GM12878 (cell line): ENCODE measurements around the gene CD84. TPM values are rescaled to one million over a fixed set of nuclear protein-coding genes. Genes with fewer than 3 reads are reported as not detected.

Source experiments
- BCL11A ChIP-seq: IDR thresholded peaks from 2 replicates; pipeline ENCODE4 v1.6.1; 2011; ENCODE audit warnings: low read depth, low read length
- BHLHE40 ChIP-seq, 2 experiments: fragments of 450-650 bp in 1 of 2; IDR thresholded peaks; 2 replicates each; pipeline ENCODE4 v1.6.1; 2011 to 2017; ENCODE audit warnings: low read depth in 2 of 2, borderline replicate concordance in 1 of 2, improper control_type of control experiment in 1 of 2, low read length in 1 of 2, mild to moderate bottlenecking in 1 of 2
- GABPA ChIP-seq: IDR thresholded peaks from 2 replicates; pipeline ENCODE4 v1.6.1; 2014; ENCODE audit warnings: antibody characterized with exemption, low read depth, mild to moderate bottlenecking, inconsistent platforms
- HCFC1 ChIP-seq: fragments of 150-350 bp; IDR thresholded peaks from 2 replicates; pipeline ENCODE4 v1.6.1; 2014; ENCODE audit warnings: low read length
- MLLT1 ChIP-seq: fragments of 450-650 bp; IDR thresholded peaks from 2 replicates; pipeline ENCODE4 v1.6.1; 2016; ENCODE audit warnings: mild to moderate bottlenecking
- MTA2 ChIP-seq: fragments of 450-650 bp; IDR thresholded peaks from 2 replicates; pipeline ENCODE4 v1.6.1; 2016; ENCODE audit warnings: low read depth, mild to moderate bottlenecking, moderate library complexity
- NFYA ChIP-seq: IDR thresholded peaks from 2 replicates; pipeline ENCODE4 v1.6.1; 2011; ENCODE audit warnings: low read depth, mild to moderate bottlenecking, low read length, improper control_type of control experiment, borderline replicate concordance
- NFYB ChIP-seq: IDR thresholded peaks from 2 replicates; pipeline ENCODE4 v1.6.1; 2011; ENCODE audit warnings: low read depth, mild to moderate bottlenecking, low read length, improper control_type of control experiment, moderate library complexity; ENCODE audit not compliant: insufficient read depth
- PBX3 ChIP-seq: IDR thresholded peaks from 2 replicates; pipeline ENCODE4 v1.6.1; 2011; ENCODE audit warnings: mild to moderate bottlenecking, low read depth, low read length, moderate library complexity; ENCODE audit not compliant: insufficient replicate concordance
- PML ChIP-seq: IDR thresholded peaks from 2 replicates; pipeline ENCODE4 v1.6.1; 2012; ENCODE audit warnings: low read length, inconsistent platforms
- POLR2A ChIP-seq: IDR thresholded peaks from 2 replicates; pipeline ENCODE4 v1.6.1; 2011; ENCODE audit warnings: low read depth, mild to moderate bottlenecking, low read length
- POLR2AphosphoS2 ChIP-seq: IDR thresholded peaks from 2 replicates; pipeline ENCODE4 v1.6.1; 2011; ENCODE audit warnings: low read depth, mild to moderate bottlenecking, low read length, improper control_type of control experiment, moderate library complexity
- REST ChIP-seq: IDR thresholded peaks from 2 replicates; pipeline ENCODE4 v1.6.1; 2012; ENCODE audit warnings: mild to moderate bottlenecking, low read depth, low read length
- SKIL ChIP-seq: fragments of 450-650 bp; IDR thresholded peaks from 2 replicates; pipeline ENCODE4 v1.6.1; 2017; ENCODE audit warnings: mild to moderate bottlenecking, low read depth, inconsistent platforms; ENCODE audit not compliant: poor library complexity, severe bottlenecking
- TAF1 ChIP-seq: IDR thresholded peaks from 2 replicates; pipeline ENCODE4 v1.6.1; 2011; ENCODE audit warnings: mild to moderate bottlenecking, low read depth, low read length, borderline replicate concordance
- ZNF274 ChIP-seq: IDR thresholded peaks from one replicate; pipeline ENCODE4 v1.8.0; 2011; ENCODE audit not compliant: insufficient read length, insufficient read depth
- polyA plus RNA-seq, 11 experiments: library from polyadenylated mRNA; depleted of rRNA in 4 of 11; unstranded in 6 of 11; stranded (reverse) in 5 of 11; fragments of >200 nt; fragmentation: Nextera tagmentation in 4 of 11; fragmentation: Illumina TruSeq in 1 of 11; extraction: Ambion mirVana in 4 of 11; extraction: Trizol in 1 of 11; gene quantifications; 1 replicate in 1 of 11; 2 replicates in 10 of 11; pipeline versions ENCODE4 v1.2.1 to v1.2.3, GENCODE V29; 2011 to 2016; ENCODE audit warnings: inconsistent platforms in 2 of 11, missing spikeins in 2 of 11, low read depth in 1 of 11
- total RNA-seq, 4 experiments: library from RNA; depleted of rRNA in 3 of 4; stranded (reverse); fragments of >200 nt in 3 of 4; fragmentation: Illumina TruSeq in 1 of 4; extraction: Trizol in 1 of 4; gene quantifications; 2 replicates each; pipeline versions ENCODE4 v1.2.1 to v1.2.3, GENCODE V29; 2013 to 2021
- TF ChIP-seq, protein P1 (sequence below): IDR thresholded peaks from 2 replicates; pipeline ENCODE4 v1.6.1; 2012; ENCODE audit warnings: low read depth, low read length, improper control_type of control experiment
- TF ChIP-seq, protein P2 (sequence below): fragments of 450-650 bp; IDR thresholded peaks from 2 replicates; pipeline ENCODE4 v1.6.1; 2017; ENCODE audit warnings: borderline replicate concordance

Gene CD84
- total and polyA plus RNA-seq, 10 of the 15 experiments (the other 5 are each of a cell fraction or from before 2014, with no cell fraction given), result 3.4 to 20.3 (median 11.7) TPM

- no peak for TF ChIP-seq SKIL
- TF ChIP-seq BHLHE40 (IDR thresholded peaks at IDR 0.05; ENCODE audit: borderline replicate concordance in 1 of 2, low read depth in 2 of 2, low read length in 1 of 2), result peak in 1 of 2 experiments; percentile 4; a peak in 1 of 4 replicates
- TF ChIP-seq NFYA, result no peak
- TF ChIP-seq, protein P1, sequence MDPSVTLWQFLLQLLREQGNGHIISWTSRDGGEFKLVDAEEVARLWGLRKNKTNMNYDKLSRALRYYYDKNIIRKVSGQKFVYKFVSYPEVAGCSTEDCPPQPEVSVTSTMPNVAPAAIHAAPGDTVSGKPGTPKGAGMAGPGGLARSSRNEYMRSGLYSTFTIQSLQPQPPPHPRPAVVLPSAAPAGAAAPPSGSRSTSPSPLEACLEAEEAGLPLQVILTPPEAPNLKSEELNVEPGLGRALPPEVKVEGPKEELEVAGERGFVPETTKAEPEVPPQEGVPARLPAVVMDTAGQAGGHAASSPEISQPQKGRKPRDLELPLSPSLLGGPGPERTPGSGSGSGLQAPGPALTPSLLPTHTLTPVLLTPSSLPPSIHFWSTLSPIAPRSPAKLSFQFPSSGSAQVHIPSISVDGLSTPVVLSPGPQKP, result no peak
- TF ChIP-seq POLR2A, result peak; percentile 43; the same call in 1 of the 2 replicates
- TF ChIP-seq, protein P2, sequence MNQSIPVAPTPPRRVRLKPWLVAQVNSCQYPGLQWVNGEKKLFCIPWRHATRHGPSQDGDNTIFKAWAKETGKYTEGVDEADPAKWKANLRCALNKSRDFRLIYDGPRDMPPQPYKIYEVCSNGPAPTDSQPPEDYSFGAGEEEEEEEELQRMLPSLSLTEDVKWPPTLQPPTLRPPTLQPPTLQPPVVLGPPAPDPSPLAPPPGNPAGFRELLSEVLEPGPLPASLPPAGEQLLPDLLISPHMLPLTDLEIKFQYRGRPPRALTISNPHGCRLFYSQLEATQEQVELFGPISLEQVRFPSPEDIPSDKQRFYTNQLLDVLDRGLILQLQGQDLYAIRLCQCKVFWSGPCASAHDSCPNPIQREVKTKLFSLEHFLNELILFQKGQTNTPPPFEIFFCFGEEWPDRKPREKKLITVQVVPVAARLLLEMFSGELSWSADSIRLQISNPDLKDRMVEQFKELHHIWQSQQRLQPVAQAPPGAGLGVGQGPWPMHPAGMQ, result peak; percentile 52; the same call in 1 of the 2 replicates
- TF ChIP-seq HCFC1, result no peak
- no peak for TF ChIP-seq ZNF274
- TF ChIP-seq REST, result no peak
- TF ChIP-seq BCL11A, result peak; percentile 9; the same call in 1 of the 2 replicates
- TF ChIP-seq PML, result no peak; the same call in 1 of the 2 replicates
- peak; percentile 88 for TF ChIP-seq MLLT1
- TF ChIP-seq NFYB, result no peak
- TF ChIP-seq PBX3, result no peak
- TF ChIP-seq MTA2, result peak; percentile 30; the same call in 1 of the 2 replicates
- no peak for TF ChIP-seq GABPA
- no peak for TF ChIP-seq TAF1
- TF ChIP-seq POLR2AphosphoS2, result peak; percentile 87
These were observed 42.5 kb upstream of the CD84 start (continued) for GRCh38 chr1:160621633-160622413.
